ENCODE data around the gene MYO7B.

DNA sequence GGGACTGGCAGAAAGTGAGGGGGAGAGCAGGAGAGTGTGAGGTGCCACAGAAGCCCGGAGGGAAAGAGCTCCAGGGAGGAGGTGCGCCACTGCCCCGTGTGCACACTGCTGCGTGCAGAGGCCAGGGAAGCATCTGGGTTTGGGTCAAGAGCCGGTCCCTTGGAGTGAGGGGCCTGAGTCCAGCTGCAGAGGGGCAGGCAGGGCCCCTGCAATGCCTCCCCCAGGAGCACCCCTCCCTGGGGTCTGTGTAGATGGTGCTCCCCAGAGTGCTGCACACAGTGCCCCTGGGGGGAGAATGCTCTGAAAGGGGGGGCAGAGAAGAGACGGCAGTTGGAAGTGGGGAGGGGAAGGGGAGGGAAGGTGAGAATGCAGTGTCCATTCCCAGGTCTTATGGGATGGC, 143.5 kb downstream of the MYO7B start:
- TF ChIP-seq, protein P1, sequence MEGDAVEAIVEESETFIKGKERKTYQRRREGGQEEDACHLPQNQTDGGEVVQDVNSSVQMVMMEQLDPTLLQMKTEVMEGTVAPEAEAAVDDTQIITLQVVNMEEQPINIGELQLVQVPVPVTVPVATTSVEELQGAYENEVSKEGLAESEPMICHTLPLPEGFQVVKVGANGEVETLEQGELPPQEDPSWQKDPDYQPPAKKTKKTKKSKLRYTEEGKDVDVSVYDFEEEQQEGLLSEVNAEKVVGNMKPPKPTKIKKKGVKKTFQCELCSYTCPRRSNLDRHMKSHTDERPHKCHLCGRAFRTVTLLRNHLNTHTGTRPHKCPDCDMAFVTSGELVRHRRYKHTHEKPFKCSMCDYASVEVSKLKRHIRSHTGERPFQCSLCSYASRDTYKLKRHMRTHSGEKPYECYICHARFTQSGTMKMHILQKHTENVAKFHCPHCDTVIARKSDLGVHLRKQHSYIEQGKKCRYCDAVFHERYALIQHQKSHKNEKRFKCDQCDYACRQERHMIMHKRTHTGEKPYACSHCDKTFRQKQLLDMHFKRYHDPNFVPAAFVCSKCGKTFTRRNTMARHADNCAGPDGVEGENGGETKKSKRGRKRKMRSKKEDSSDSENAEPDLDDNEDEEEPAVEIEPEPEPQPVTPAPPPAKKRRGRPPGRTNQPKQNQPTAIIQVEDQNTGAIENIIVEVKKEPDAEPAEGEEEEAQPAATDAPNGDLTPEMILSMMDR (IDR thresholded peaks at IDR 0.05): no peak
- TF ChIP-seq POLR2AphosphoS5 (IDR thresholded peaks at IDR 0.05): no peak
- no peak for TF ChIP-seq POLR2A (IDR thresholded peaks at IDR 0.05)

All from breast epithelium (tissue), 3 donors.